ENCODE data around the gene LRMDA.

- TF ChIP-seq, protein P1, sequence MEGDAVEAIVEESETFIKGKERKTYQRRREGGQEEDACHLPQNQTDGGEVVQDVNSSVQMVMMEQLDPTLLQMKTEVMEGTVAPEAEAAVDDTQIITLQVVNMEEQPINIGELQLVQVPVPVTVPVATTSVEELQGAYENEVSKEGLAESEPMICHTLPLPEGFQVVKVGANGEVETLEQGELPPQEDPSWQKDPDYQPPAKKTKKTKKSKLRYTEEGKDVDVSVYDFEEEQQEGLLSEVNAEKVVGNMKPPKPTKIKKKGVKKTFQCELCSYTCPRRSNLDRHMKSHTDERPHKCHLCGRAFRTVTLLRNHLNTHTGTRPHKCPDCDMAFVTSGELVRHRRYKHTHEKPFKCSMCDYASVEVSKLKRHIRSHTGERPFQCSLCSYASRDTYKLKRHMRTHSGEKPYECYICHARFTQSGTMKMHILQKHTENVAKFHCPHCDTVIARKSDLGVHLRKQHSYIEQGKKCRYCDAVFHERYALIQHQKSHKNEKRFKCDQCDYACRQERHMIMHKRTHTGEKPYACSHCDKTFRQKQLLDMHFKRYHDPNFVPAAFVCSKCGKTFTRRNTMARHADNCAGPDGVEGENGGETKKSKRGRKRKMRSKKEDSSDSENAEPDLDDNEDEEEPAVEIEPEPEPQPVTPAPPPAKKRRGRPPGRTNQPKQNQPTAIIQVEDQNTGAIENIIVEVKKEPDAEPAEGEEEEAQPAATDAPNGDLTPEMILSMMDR (IDR thresholded peaks at IDR 0.05) = no peak
- no peak for TF ChIP-seq EZH2 (IDR thresholded peaks at IDR 0.05)
- no peak for TF ChIP-seq EZH2phosphoT487 (IDR thresholded peaks at IDR 0.05)
Observed at GRCh38 chr10:75612904-75613684, 181.7 kb downstream of the LRMDA start.

Measured in neural progenitor cell (in vitro differentiated cells).